ENCODE data around the gene BCAS4. TPM values are rescaled to one million over a fixed set of nuclear protein-coding genes. Genes with fewer than 3 reads are reported as not detected.
"Not testable (repeated sequence)": the region's sequence is repeated elsewhere in the genome, so short reads cannot be mapped to it uniquely, and the experiment has no call there.

The BCAS4 gene
- total RNA-seq, 1 donor from 2014 or later, result 12.9 TPM

DNA sequence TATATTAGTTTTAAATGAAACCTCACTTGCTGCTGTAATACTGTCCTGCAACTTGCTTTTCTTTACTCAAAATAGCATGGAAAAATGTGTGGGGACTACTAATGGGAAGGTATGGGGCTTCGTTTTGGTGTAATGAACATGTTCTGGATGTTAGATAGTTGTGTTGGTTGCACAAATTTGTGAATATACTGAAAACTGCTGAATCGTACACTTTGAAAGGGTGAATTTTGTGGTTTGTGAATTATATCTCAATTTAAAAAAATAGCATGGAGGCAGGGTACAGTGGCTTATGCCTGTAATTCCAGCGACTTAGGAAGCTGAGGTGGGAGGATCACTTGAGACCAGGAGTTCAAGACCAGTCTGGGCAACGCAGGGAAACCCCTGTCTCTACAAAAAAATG is 2.3 kb downstream of the BCAS4 start:
- H3K4me1 Mint-ChIP-seq, result peaks cover 12% of the 10 kb centered on the region

DNA sequence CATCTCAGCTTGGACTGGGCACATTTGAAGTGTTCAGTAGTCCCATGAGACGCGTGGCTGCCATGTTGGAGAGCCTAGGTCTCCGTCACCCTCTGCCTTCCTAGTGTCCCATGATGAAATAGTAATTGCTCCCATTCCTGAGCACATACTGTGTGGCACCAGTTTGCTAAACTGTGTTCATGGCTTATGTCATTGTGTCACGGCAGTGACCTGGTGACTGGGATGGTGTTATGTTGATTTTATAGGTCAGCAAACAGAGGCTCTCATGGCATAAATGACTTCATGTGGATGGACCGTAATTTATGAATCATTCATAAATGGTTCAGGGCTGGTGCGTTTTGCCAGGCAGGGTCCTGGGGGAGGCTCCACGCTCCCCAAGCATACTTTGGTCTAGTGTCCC is 3.8 kb downstream of the BCAS4 start:
- DNase-seq (ENCODE audit: low spot score in 2 of 2, unreplicated experiment in 2 of 2), result no peak
- peaks cover 6% of the 10 kb centered on the region for H3K4me1 Mint-ChIP-seq
- H3K36me3 Mint-ChIP-seq, result no peaks in the 10 kb centered on the region
- H3K27me3 Mint-ChIP-seq (ENCODE audit: low read depth), result no peaks in the 10 kb centered on the region
- H3K9me3 Mint-ChIP-seq, result no peaks in the 10 kb centered on the region
- H3K27ac Mint-ChIP-seq, result no peak overlapping the region
- no peak overlapping the region for H3K4me3 Mint-ChIP-seq
- TF ChIP-seq, protein P1, sequence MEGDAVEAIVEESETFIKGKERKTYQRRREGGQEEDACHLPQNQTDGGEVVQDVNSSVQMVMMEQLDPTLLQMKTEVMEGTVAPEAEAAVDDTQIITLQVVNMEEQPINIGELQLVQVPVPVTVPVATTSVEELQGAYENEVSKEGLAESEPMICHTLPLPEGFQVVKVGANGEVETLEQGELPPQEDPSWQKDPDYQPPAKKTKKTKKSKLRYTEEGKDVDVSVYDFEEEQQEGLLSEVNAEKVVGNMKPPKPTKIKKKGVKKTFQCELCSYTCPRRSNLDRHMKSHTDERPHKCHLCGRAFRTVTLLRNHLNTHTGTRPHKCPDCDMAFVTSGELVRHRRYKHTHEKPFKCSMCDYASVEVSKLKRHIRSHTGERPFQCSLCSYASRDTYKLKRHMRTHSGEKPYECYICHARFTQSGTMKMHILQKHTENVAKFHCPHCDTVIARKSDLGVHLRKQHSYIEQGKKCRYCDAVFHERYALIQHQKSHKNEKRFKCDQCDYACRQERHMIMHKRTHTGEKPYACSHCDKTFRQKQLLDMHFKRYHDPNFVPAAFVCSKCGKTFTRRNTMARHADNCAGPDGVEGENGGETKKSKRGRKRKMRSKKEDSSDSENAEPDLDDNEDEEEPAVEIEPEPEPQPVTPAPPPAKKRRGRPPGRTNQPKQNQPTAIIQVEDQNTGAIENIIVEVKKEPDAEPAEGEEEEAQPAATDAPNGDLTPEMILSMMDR (IDR thresholded peaks at IDR 0.05; ENCODE audit: unreplicated experiment), result no peak

More for the DNA sequence above, 2.3 kb downstream of the BCAS4 start:
- Mint-ChIP-seq H3K27ac (no peak overlapping the region), H3K4me3 (no peak overlapping the region), H3K36me3 (no peaks in the 10 kb centered on the region), H3K27me3 (ENCODE audit: low read depth) (no peaks in the 10 kb centered on the region), H3K9me3 (no peaks in the 10 kb centered on the region)
- DNase-seq (ENCODE audit: low spot score in 2 of 2, unreplicated experiment in 2 of 2), result no peak
- TF ChIP-seq, protein P1 (IDR thresholded peaks at IDR 0.05; ENCODE audit: unreplicated experiment), result no peak

DNA sequence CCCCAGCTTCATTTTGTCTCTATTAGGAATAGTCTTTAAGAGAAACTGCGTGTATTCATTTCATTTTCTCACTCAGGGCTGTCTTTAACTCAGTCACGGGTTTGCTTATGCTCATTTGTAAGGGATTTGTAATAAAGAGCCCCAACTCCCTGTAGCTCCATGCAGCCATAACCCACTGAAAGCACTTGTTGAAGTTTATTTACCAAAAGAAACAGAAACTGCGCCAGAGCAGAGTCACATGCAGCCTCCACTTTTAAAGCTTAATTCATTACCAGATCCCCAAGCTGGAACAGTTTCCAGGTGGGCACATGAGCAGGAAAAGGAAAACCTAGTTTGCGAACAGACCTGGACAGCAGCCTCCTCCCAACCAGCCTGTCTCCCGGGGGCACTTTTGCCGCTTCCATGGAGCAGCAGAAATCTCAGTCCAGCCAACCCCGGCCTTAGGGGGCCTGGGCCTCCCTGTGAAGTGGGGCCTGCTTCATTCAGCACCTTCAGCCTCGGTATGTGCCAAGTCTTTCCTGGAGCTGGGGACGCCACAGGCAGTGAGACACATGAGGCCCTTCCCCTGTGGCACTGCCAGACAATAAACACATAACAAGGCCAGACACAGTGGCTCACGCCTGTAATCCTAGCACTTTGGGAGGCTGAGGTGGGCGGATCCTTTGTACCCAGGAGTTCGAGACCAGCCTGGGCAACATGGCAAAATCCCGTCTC is 4.5 kb downstream of the BCAS4 start:
- Mint-ChIP-seq H3K27me3 (ENCODE audit: low read depth) (no peaks in the 10 kb centered on the region), H3K36me3 (no peaks in the 10 kb centered on the region), H3K9me3 (no peaks in the 10 kb centered on the region), H3K27ac (no peak overlapping the region), H3K4me3 (no peak overlapping the region), H3K4me1 (peaks cover 6% of the 10 kb centered on the region)
- TF ChIP-seq, protein P1 (IDR thresholded peaks at IDR 0.05; ENCODE audit: unreplicated experiment), result no peak
- no peak for DNase-seq (ENCODE audit: low spot score in 2 of 2, unreplicated experiment in 2 of 2)

DNA sequence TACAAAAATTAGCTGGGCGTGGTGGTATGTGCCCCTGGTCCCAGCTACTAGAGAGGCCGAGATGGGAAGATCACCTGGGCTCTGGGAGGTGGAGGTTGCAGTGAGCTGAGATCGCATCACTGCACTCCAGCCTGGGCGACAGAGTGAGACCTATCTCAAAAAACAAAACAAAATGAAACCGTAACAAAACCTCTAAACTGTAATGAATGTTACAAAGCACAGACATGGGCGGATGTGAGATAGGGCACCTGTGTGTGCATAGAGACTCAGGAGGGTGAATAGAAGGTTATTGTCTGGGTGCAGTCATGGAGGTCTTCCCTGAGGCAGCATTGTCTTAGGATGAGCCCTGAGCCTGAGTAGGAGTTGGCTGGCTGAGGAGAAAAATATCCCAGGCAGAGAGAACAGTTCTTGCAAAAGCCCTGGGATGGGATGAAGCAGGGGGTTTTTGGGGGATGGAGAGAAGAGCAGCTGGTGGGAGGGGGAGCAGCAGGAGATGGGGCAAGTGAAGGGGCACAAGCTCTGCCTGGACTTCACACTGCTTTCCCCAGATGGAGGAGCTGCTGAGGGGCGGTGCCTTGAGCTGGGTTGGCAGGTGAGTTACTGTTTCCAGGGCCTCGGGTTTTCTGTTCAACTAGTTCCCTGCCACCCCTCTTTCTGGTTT is 5.2 kb downstream of the BCAS4 start:
- Mint-ChIP-seq H3K4me3 (no peak overlapping the region), H3K36me3 (no peaks in the 10 kb centered on the region), H3K27me3 (ENCODE audit: low read depth) (no peaks in the 10 kb centered on the region), H3K9me3 (no peaks in the 10 kb centered on the region), H3K4me1 (peaks cover 4% of the 10 kb centered on the region), H3K27ac (no peak overlapping the region)
- TF ChIP-seq, protein P1 (IDR thresholded peaks at IDR 0.05; ENCODE audit: unreplicated experiment), result no peak
- no peak for DNase-seq (ENCODE audit: low spot score in 2 of 2, unreplicated experiment in 2 of 2)

DNA sequence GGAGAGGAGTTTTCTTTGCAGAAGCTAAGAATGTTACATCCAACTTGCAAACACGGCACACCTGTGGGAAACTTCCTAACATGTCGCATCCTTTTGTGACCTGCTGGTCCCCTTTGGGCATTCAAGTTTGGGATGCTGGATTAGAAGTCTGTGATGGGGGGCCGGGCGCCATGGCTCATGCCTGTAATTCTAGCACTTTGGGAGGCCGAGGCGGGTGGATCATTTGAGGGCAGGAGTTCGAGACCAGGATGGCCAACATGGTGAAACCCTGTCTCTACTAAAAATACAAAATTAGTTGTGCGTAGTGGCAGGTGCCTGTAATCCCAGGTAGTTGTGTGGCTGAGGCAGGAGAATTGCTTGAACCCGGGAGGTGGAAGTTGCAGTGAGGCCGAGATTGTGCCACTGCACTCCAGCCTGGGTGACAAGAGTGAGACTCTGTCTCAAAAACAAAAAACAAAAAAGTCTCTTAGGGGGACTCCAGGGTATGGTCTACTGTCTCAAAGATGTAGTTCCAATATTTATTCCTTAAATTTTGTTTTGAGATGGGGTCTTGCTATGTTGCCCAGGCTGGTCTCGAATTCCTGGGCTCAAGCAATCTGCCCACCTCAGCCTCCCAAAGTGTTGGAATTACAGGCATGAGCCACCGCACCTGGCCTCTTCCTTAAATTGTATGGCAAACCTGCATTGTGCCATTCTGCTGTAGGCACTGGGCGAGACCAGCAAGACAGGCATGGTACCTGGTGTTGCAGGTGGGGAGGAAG is 6.3 kb downstream of the BCAS4 start:
- not testable (repeated sequence) for H3K27me3 Mint-ChIP-seq (ENCODE audit: low read depth); DNase-seq (ENCODE audit: low spot score in 2 of 2, unreplicated experiment in 2 of 2); H3K27ac Mint-ChIP-seq; H3K9me3 Mint-ChIP-seq; H3K36me3 Mint-ChIP-seq; H3K4me3 Mint-ChIP-seq; H3K4me1 Mint-ChIP-seq

DNA sequence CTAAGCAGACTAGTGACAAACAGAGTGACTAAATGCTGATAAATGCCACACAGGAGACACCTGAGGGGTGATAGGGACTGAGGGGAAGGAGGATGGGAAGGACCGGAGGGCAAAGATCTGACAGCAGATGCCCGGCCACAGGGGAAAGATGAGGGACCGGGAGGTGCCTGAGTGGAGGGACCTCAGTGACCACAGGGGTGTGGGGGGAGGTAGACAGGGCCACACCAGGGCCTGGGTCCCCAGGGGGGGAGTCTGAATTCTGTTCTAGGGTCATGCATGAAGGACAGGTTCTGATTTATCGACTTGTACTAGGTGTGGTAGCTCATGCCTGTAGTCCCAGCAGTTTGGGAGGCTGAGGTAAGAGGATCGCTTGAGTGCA is 6.9 kb downstream of the BCAS4 start:
- H3K4me1 Mint-ChIP-seq, result no peaks in the 10 kb centered on the region
- H3K27me3 Mint-ChIP-seq (ENCODE audit: low read depth), result no peaks in the 10 kb centered on the region
- H3K27ac Mint-ChIP-seq, result no peak overlapping the region
- DNase-seq (ENCODE audit: low spot score in 2 of 2, unreplicated experiment in 2 of 2), result no peak
- H3K9me3 Mint-ChIP-seq, result no peaks in the 10 kb centered on the region
- H3K36me3 Mint-ChIP-seq, result no peaks in the 10 kb centered on the region
- TF ChIP-seq, protein P1 (IDR thresholded peaks at IDR 0.05; ENCODE audit: unreplicated experiment), result no peak
- H3K4me3 Mint-ChIP-seq, result no peak overlapping the region

All from mesothelial cell of epicardium (in vitro differentiated cells).